Fibroblast of the conjunctiva (primary cell): ENCODE measurements around the gene PRPF38A.

Source experiments
- DNase-seq: peaks from one replicate; pipeline ENCODE4 v3.0.0-alpha.2; 2010; ENCODE audit warnings: low read depth

The PRPF38A gene

GRCh38 chr1:52400131-52400530, 4.3 kb upstream of the PRPF38A start:
- no peak for DNase-seq

DNA sequence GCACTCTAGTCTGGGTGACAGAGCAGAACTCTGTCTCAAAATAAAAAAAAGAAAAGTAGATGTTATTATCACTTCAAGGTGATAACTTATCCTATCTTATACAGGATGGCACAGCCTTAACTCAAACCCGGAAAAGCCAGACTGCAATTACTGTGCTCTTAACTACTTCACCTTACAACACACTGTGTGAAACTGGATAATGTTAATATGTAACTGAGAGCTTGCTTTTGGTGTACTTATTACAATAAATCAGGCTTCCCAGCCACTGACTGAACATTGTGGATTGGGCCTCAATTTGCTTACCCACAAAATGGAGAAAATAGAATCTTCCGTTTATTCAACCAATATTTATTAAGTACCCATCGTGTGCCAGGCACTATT, 1.6 kb upstream of the PRPF38A start:
- no peak for DNase-seq

GRCh38 chr1:52403566-52404115, 761 bp upstream of the PRPF38A start:
- DNase-seq: peak; percentile 61

- no peak for DNase-seq
These were observed 555 bp downstream of the PRPF38A start for GRCh38 chr1:52404975-52405338.

DNA sequence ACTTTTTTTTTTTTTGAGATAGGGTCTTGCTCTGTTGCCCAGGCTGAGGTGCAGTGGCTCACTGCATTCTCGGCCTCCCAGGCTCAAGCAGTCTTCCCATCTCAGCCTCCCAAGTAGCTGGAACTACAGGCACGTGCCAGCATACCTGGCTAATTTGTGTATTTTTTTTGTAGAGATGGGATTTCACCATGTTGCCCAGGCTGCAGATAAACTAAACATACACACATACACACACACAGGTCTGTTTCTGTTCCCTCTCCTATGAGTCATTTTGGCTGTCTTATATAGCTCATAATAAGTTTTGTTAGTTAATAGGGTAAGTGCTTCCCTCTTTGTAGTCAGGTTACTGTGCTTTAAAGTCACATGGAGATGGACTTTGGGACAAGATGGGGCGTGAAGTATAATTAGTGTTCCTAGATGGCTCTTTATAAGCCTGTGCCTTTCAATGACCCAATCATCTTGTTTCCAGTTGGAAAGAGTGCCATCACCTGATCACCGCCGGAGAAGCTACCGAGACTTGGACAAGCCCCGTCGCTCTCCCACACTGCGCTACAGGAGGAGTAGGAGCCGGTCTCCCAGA, 9.1 kb downstream of the PRPF38A start:
- DNase-seq: no peak

GRCh38 chr1:52414942-52415341, 10.5 kb downstream of the PRPF38A start:
- DNase-seq: no peak

DNA sequence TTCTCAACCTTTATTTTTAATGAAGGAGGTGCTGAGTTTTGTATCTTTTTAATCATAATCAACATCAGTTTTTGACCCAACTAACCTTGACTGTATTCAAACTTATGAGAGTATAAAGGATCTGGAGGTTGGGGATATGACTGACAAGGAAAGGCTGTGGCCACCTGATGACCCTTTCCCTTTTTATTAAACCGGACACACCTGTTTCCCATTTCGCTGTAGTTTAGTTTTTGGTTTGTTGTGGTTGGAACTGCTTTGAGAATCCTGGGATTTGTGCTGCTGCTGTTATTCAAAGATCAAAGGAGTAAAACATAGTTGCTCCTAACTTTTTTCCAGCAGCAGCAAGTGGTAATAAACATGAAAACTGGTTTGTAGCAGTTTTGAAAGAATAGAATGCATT, 12.4 kb downstream of the PRPF38A start:
- DNase-seq: no peak

DNA sequence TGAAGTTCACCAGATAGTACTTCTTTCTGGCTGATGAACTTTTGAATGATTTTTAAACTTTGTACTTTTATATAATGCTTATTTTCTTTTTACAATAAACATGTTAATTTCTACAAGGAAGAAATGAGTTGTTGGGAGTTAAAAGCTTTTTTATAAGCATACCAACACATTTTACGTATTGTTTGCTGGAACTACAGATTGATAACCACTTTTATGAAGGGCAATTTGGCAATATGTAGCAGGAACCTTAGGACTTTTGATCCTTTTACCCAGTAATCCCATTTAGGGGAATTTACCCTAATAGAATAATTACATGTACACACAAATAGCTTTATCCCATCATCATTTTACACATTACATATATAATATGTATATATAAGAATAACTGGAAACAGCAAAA, 16.3 kb downstream of the PRPF38A start:
- no peak for DNase-seq

DNA sequence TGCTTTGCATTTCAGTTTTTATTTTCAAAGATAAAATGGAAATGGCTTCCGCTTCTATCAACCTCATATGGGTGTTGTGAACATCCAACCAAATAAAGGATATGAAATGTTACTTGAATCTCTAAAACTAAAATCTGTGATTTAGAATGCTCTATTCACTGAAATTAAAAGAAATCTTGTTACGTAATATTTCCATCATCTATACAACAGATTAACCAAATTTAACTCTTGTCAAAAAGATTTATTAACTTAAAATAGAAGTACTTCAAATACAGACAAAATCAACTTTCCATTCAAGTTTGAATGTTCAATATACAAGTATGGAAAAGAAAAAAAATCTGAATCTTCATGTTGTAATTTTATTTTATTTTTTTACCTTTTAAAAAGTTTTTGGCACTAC, 18.7 kb downstream of the PRPF38A start:
- no peak for DNase-seq

- DNase-seq: no peak
These were observed 19.4 kb downstream of the PRPF38A start for GRCh38 chr1:52423771-52424170.

- no peak for DNase-seq
These were observed 19.8 kb downstream of the PRPF38A start for GRCh38 chr1:52424231-52424636.

- no peak for DNase-seq
These were observed 20.4 kb downstream of the PRPF38A start for GRCh38 chr1:52424813-52425212.

GRCh38 chr1:52426371-52426770, 22.0 kb downstream of the PRPF38A start:
- DNase-seq: no peak

DNA sequence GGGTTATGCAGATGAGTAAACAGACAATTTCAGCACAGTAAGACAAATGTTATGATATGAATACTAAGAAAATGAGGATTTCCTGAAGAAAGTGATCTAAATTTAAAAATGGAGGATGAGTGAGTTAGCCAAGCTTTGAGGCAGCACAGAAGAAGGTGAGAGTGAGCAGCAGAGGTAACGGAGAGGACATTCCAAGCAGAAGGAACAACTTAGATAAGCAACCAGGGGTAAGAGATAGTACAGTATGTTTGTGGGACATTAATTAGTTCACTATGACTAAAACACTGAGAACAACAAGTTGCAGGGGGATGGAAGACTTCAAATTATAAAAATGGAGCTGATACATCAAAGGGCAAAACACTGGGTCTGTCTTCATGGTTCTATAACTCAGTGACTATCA, 22.8 kb downstream of the PRPF38A start:
- DNase-seq: no peak

DNA sequence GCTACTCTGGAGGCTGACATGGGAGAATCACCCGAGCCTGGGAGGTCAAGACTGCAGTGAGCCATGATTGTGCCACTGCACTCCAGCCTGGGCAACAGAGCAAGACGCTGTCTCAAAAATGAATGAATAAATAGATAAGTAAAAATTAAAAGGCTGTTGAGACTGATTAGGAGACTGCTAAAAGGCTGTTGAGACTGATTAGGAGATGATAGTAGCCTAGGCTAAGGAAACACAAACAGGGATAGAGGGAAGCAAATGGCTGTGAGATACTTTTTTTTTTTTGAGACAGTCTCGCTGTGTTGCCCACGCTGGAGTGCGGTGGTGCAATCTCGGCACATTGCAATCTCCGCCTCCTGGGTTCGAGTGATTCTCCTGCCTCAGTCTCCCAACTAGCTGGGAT, 28.4 kb downstream of the PRPF38A start:
- DNase-seq: no peak

DNA sequence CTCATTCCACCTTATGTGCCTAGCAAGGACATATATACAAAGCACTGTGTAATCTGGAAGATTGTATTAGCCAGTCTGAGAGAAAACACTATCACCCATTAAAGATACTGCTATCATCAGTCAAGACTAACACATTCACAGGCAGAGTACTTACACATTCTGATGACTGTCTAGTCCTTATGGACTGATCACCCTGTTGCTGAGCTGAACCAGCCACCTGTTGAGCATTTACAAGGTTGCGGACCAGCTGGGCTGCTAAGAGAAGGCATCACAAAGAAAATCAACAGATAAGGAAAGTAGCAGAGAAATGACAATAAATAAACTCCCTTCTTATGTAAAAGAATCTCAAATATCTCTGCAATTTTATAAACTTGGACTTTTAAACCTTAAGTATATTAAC, 30.8 kb downstream of the PRPF38A start:
- no peak for DNase-seq

- DNase-seq: no peak
These were observed 31.2 kb downstream of the PRPF38A start for GRCh38 chr1:52435650-52436049.

DNA sequence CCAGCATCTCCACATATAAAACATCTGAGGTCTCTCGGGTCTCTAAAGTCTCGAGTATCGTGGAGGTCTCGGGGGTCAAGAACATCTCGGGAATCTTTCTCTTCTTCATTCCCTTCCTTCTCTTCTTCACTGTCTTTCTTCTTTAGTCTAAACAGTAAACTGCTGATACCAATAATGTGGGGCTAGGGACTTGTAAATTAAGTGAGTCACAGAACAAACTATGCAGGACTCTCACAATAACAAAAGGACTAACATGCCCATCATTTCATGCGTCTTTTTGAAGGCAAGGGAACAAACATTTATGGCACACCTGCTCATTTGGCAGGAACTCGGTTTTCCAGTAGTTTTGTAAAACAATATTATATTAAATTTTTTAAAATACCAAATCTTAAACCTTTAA, 32.4 kb downstream of the PRPF38A start:
- DNase-seq: no peak

GRCh38 chr1:52439976-52440375, 35.6 kb downstream of the PRPF38A start:
- no peak for DNase-seq

DNA sequence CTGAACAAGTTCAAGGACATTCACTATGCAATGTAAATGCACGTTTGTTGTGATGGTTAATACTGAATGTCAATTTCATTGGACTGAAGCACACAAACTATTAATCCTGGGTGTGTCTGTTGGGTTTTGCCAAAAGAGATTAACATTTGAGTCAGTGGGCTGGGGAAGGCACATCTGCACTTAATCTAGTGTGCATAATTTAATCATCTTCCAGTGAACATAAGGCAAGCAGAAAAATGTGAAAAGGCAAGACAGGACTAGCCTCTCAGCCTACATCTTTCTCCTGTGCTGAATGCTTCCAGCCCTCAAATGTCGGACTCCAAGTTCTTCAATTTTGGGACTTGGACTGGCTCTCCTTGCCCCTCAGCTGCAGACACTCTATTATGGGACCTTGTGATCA, 40.1 kb downstream of the PRPF38A start:
- DNase-seq: peak; percentile 5

- DNase-seq: no peak
These were observed 49.7 kb downstream of the PRPF38A start for GRCh38 chr1:52454127-52454526.

GRCh38 chr1:52454779-52455178, 50.4 kb downstream of the PRPF38A start:
- DNase-seq: no peak

DNA sequence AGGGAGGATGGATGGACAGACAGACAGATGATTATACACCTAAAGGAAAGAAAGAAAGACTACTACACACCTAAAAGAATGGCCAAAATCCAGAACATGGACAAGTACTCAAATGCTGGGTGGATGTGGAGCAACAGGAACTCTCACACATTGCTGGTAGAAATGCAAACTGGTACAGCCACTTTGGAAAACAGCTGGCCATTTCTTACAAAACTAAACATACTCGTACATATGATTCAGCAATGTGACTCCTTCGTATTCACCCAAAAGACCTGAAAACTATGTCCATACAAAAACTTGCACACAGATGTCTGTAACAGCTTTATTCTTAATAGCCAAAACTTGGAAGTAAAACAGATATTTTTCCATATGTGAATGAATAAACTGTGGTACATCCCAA, 51.3 kb downstream of the PRPF38A start:
- no peak for DNase-seq

DNA sequence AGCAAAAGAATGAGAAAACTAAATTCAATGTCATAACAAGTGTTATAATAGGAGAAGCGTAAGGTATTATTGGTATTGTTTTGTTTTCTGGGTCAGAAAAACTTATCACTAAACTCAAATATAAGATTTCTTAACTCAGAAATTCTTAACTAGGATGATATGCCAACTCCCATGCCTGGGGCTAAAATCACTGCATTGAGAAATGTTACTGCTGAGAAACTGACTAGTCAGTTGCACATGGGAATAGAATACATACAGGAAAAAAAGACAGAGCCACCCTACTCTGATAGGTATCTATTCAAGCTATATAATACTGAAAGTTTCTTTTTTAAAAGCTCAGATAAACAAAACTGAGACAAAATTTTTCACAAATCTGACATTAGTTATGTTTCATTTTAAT, 56.3 kb downstream of the PRPF38A start:
- no peak for DNase-seq

GRCh38 chr1:52461821-52462220, 57.4 kb downstream of the PRPF38A start:
- DNase-seq: no peak
